CD14-positive monocyte (primary cell): ENCODE measurements around the gene ARFGEF2. TPM values are rescaled to one million over a fixed set of nuclear protein-coding genes. Genes with fewer than 3 reads are reported as not detected.
A peak's percentile ranks its signal among the peaks of the same experiment; 100 is the strongest.

Source experiments
- DNase-seq, 3 donors: peaks; one replicate each; pipeline ENCODE4 v3.0.0-alpha.2; 2011 to 2022
- H2AFZ ChIP-seq: 2 replicates; pipeline ENCODE4 v1.6.0; 2012; ENCODE audit warnings: mild to moderate bottlenecking, low read depth, low read length, inconsistent platforms; ENCODE audit not compliant: insufficient read depth, poor library complexity, severe bottlenecking
- H3K27ac ChIP-seq, 2 donors: 1 replicate in 1 of 2; 2 replicates in 1 of 2; pipeline ENCODE4 v1.5.1; 2012 to 2013; ENCODE audit warnings: low read length in 2 of 2, control low read depth in 1 of 2, inconsistent platforms in 1 of 2, low read depth in 1 of 2, mild to moderate bottlenecking in 1 of 2
- H3K27me3 ChIP-seq, 2 donors: one replicate each; pipeline versions ENCODE4 v1.6.0 to v1.6.1; 2011 to 2013; ENCODE audit warnings: low read length in 2 of 2; ENCODE audit not compliant: control insufficient read depth in 2 of 2, insufficient read depth in 2 of 2
- H3K36me3 ChIP-seq, 2 donors: replicated peaks in 1 of 2; 1 replicate in 1 of 2; 2 replicates in 1 of 2; pipeline versions ENCODE4 v1.5.1 to v1.6.1; 2012 to 2013; ENCODE audit warnings: low read length in 2 of 2, control low read depth in 1 of 2, inconsistent platforms in 1 of 2, mild to moderate bottlenecking in 1 of 2; ENCODE audit not compliant: insufficient read depth in 2 of 2, control insufficient read depth in 1 of 2
- H3K4me1 ChIP-seq, 2 donors: 1 replicate in 1 of 2; 2 replicates in 1 of 2; pipeline versions ENCODE4 v1.5.1 to v1.6.1; 2012 to 2013; ENCODE audit warnings: low read length in 2 of 2, control low read depth in 1 of 2, inconsistent platforms in 1 of 2, mild to moderate bottlenecking in 1 of 2, moderate library complexity in 1 of 2; ENCODE audit not compliant: insufficient read depth in 2 of 2, control insufficient read depth in 1 of 2
- H3K4me2 ChIP-seq: replicated peaks from 2 replicates; pipeline ENCODE3; 2012; ENCODE audit warnings: low read length, moderate library complexity, mild to moderate bottlenecking; ENCODE audit not compliant: poor library complexity, severe bottlenecking; ENCODE audit errors: extremely low read depth
- H3K4me3 ChIP-seq, 3 experiments: fragments of 200-600 bp in 1 of 3; sonication (generic) in 1 of 3; replicated peaks in 1 of 3; 1 replicate in 2 of 3; 2 replicates in 1 of 3; pipeline ENCODE4 v1.5.1; 2011 to 2013; ENCODE audit warnings: low read length in 3 of 3, mild to moderate bottlenecking in 3 of 3, control low read depth in 2 of 3, low read depth in 2 of 3, inconsistent platforms in 1 of 3, moderate library complexity in 1 of 3
- H3K79me2 ChIP-seq: 2 replicates; pipeline ENCODE4 v1.6.0; 2012; ENCODE audit warnings: mild to moderate bottlenecking, control low read depth, inconsistent platforms, low read length, moderate library complexity; ENCODE audit not compliant: insufficient read depth
- H3K9ac ChIP-seq: 2 replicates; pipeline ENCODE4 v1.6.0; 2017; ENCODE audit warnings: low read length, mild to moderate bottlenecking; ENCODE audit not compliant: insufficient read depth, poor library complexity, severe bottlenecking
- H3K9me3 ChIP-seq, 2 donors: replicated peaks in 1 of 2; 1 replicate in 1 of 2; 2 replicates in 1 of 2; pipeline versions ENCODE4 v1.5.1 to v1.6.1; 2012 to 2013; ENCODE audit warnings: low read length in 2 of 2, control low read depth in 1 of 2; ENCODE audit not compliant: control insufficient read depth in 1 of 2, insufficient read depth in 1 of 2
- H4K20me1 ChIP-seq: 2 replicates; pipeline ENCODE4 v1.6.0; 2012; ENCODE audit warnings: mild to moderate bottlenecking, low read length, control low read depth, moderate library complexity; ENCODE audit not compliant: insufficient read depth
- H3K27ac Mint-ChIP-seq, 7 donors: one replicate each; pipeline ENCODE4 v1.8.0; 2020; ENCODE audit warnings: mild to moderate bottlenecking in 7 of 7, mixed read lengths in 7 of 7, moderate library complexity in 6 of 7, inconsistent platforms in 2 of 7
- H3K27me3 Mint-ChIP-seq, 3 donors: one replicate each; pipeline ENCODE4 v1.8.0; 2021 to 2022; ENCODE audit warnings: low read depth in 3 of 3, mild to moderate bottlenecking in 3 of 3, mixed read lengths in 3 of 3, moderate library complexity in 3 of 3, inconsistent platforms in 1 of 3
- H3K36me3 Mint-ChIP-seq, 2 donors: one replicate each; pipeline ENCODE4 v1.8.0; 2020; ENCODE audit warnings: mixed read lengths in 2 of 2, inconsistent platforms in 1 of 2, mild to moderate bottlenecking in 1 of 2
- H3K4me1 Mint-ChIP-seq: one replicate; pipeline ENCODE4 v1.8.0; 2020; ENCODE audit warnings: mild to moderate bottlenecking, mixed read lengths
- H3K4me3 Mint-ChIP-seq, 2 donors: one replicate each; pipeline ENCODE4 v1.8.0; 2020; ENCODE audit warnings: mild to moderate bottlenecking in 2 of 2, mixed read lengths in 2 of 2, moderate library complexity in 1 of 2
- H3K9me3 Mint-ChIP-seq, 7 donors: one replicate each; pipeline ENCODE4 v1.8.0; 2020 to 2022; ENCODE audit warnings: mixed read lengths in 7 of 7, mild to moderate bottlenecking in 6 of 7, moderate library complexity in 6 of 7, inconsistent platforms in 2 of 7
- WGBS: methylation state at CpG from one replicate; pipeline ENCODE4 v1.1.5; 2013; ENCODE audit warnings: missing lambda C conversion rate; ENCODE audit not compliant: insufficient coverage; 5-methylcytosine and 5-hydroxymethylcytosine counted together
- intact Hi-C, 2 donors: fragments of 100-400 bp; cut with micrococcal nuclease; formaldehyde crosslinking; loops; one replicate each; pipeline versions ENCODE4 v1.15.0 to v1.15.1; 2023
- polyA plus RNA-seq, 3 donors: library from polyadenylated mRNA; depleted of rRNA in 1 of 3; unstranded in 2 of 3; stranded (reverse) in 1 of 3; fragments of 300-500 nt in 2 of 3; fragments of >200 nt in 1 of 3; fragmentation: Illumina TruSeq in 2 of 3; gene quantifications; 1 replicate in 2 of 3; 2 replicates in 1 of 3; pipeline ENCODE4 v1.2.3, GENCODE V29; 2012 to 2021
- TF ChIP-seq, protein P1 (sequence below): fragments of 200-600 bp; IDR thresholded peaks from one replicate; pipeline ENCODE4 v1.8.0; 2022; ENCODE audit warnings: antibody characterized with exemption, mild to moderate bottlenecking

ARFGEF2 gene
- polyA plus RNA-seq, 3 donors: 4.6 to 10.9 (median 5.5) TPM

- H3K27ac Mint-ChIP-seq: peak overlapping the region in 5 of 7 donors; percentile 36 to 89 (median 68)
- H3K4me1 Mint-ChIP-seq: peaks cover 6% of the 10 kb centered on the region
- Histone ChIP-seq H3K27ac (peak overlapping the region; percentile 58 to 79), H3K4me2 (no peak overlapping the region), H3K4me1 (no peaks in the 10 kb centered on the region), H3K9me3 (peaks cover 9 to 17% of the 10 kb centered on the region in 2 donors), H3K4me3 (no peak overlapping the region), H3K27me3 (no peaks in the 10 kb centered on the region), H2AFZ (no peak overlapping the region), H4K20me1 (no peaks in the 10 kb centered on the region), H3K9ac (no peak overlapping the region), H3K36me3 (no peaks in the 10 kb centered on the region), H3K79me2 (no peaks in the 10 kb centered on the region)
- 100% methylated on average over 2 of the region's 3 CpGs for WGBS
- H3K4me3 Mint-ChIP-seq: no peak overlapping the region
- H3K9me3 Mint-ChIP-seq: peaks cover 12 to 25% (median 20%) of the 10 kb centered on the region in 7 donors
- H3K36me3 Mint-ChIP-seq: no peaks in the 10 kb centered on the region
- intact Hi-C loops: loop anchor here in 1 of 2 donors (10.0 kb wide), 1 partner anchor 187 kb away; no protein-coding TSS in a partner anchor
- DNase-seq: no peak
- peaks cover 1 to 11% (median 2%) of the 10 kb centered on the region in 3 donors for H3K27me3 Mint-ChIP-seq
- TF ChIP-seq, protein P1, sequence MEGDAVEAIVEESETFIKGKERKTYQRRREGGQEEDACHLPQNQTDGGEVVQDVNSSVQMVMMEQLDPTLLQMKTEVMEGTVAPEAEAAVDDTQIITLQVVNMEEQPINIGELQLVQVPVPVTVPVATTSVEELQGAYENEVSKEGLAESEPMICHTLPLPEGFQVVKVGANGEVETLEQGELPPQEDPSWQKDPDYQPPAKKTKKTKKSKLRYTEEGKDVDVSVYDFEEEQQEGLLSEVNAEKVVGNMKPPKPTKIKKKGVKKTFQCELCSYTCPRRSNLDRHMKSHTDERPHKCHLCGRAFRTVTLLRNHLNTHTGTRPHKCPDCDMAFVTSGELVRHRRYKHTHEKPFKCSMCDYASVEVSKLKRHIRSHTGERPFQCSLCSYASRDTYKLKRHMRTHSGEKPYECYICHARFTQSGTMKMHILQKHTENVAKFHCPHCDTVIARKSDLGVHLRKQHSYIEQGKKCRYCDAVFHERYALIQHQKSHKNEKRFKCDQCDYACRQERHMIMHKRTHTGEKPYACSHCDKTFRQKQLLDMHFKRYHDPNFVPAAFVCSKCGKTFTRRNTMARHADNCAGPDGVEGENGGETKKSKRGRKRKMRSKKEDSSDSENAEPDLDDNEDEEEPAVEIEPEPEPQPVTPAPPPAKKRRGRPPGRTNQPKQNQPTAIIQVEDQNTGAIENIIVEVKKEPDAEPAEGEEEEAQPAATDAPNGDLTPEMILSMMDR: no peak
Measured at GRCh38 chr20:48892049-48892470, 29.5 kb upstream of the ARFGEF2 start.

DNA sequence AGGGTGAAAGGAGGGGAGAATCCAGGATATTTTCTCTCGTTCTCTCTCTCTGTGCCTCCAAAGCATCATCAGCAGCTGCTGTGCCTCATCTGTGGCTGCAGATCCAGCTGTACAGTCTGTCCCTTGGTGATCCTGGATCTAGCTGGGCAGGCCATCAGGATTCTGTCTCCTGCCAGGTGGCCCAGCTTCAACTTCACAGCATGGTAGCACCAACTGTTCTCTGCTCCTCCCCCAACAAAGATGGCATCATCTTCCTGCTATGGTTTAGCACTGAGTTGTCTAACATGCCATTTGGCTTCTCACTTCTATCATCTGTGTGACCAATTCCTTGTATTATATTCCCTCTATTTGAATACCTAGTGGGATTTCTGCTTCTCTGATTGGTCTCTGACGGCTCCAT is 28.6 kb upstream of the ARFGEF2 start:
- peaks cover 9 to 17% of the 10 kb centered on the region in 2 donors for H3K9me3 ChIP-seq
- Mint-ChIP-seq H3K27me3 (peaks cover 2 to 9% (median 4%) of the 10 kb centered on the region in 3 donors), H3K9me3 (peaks cover 12 to 25% (median 20%) of the 10 kb centered on the region in 7 donors), H3K4me3 (no peak overlapping the region), H3K4me1 (peaks cover 6% of the 10 kb centered on the region), H3K36me3 (no peaks in the 10 kb centered on the region), H3K27ac (no peak overlapping the region)
- H3K27me3 ChIP-seq: no peaks in the 10 kb centered on the region
- no peaks in the 10 kb centered on the region for H4K20me1 ChIP-seq
- no peak overlapping the region for H3K27ac ChIP-seq
- no peak overlapping the region for H3K9ac ChIP-seq
- no peak for DNase-seq
- intact Hi-C loops: loop anchor here in 1 of 2 donors (10.0 kb wide), 1 partner anchor 188 kb away; no protein-coding TSS in a partner anchor
- H3K4me2 ChIP-seq: no peak overlapping the region
- no peaks in the 10 kb centered on the region for H3K4me1 ChIP-seq
- TF ChIP-seq, protein P1: no peak
- no peaks in the 10 kb centered on the region for H3K79me2 ChIP-seq
- WGBS: 100% methylated on average over 1 of the region's 2 CpGs
- H2AFZ ChIP-seq: no peak overlapping the region
- no peak overlapping the region for H3K4me3 ChIP-seq
- no peaks in the 10 kb centered on the region for H3K36me3 ChIP-seq
